DND-41 (cell line): ENCODE data around the gene PPA2.

ENCODE experiments used
- ATAC-seq: fragments of 200-7000 bp; cut with Tn5 transposase; 3 replicates; pipeline ENCODE4 v1.9.1; 2021; ENCODE audit warnings: low read depth; ENCODE audit not compliant: insufficient read depth
- DNase-seq: peaks from one replicate; pipeline ENCODE4 v3.0.0-alpha.2; 2020
- H2AFZ ChIP-seq: 2 replicates; pipeline ENCODE4 v1.6.0; 2012; ENCODE audit warnings: low read depth, low read length
- H3K27ac ChIP-seq: 2 replicates; pipeline ENCODE4 v1.5.1; 2012; ENCODE audit warnings: low read length, inconsistent platforms
- H3K27me3 ChIP-seq: fragments of 200-600 bp; sonication (generic); 2 replicates; pipeline ENCODE4 v1.6.0; 2012; ENCODE audit warnings: low read length, mild to moderate bottlenecking, inconsistent platforms; ENCODE audit not compliant: insufficient read depth, poor library complexity
- H3K36me3 ChIP-seq: 2 replicates; pipeline ENCODE4 v1.5.1; 2012; ENCODE audit warnings: low read length, inconsistent platforms; ENCODE audit not compliant: insufficient read depth
- H3K4me1 ChIP-seq: 2 replicates; pipeline ENCODE4 v1.5.1; 2012; ENCODE audit warnings: mild to moderate bottlenecking, low read length; ENCODE audit not compliant: insufficient read depth
- H3K4me2 ChIP-seq: 2 replicates; pipeline ENCODE4 v1.6.0; 2012; ENCODE audit warnings: mild to moderate bottlenecking, moderate library complexity, low read length, inconsistent platforms; ENCODE audit not compliant: insufficient read depth
- H3K4me3 ChIP-seq, 2 experiments: fragments of 200-600 bp in 1 of 2; shearing (Covaris generic) in 1 of 2; 2 replicates each; pipeline ENCODE4 v1.5.1; 2012 to 2016; ENCODE audit warnings: inconsistent platforms in 2 of 2, low read length in 2 of 2, mild to moderate bottlenecking in 2 of 2, low read depth in 1 of 2, moderate library complexity in 1 of 2
- H3K79me2 ChIP-seq: 2 replicates; pipeline ENCODE4 v1.6.0; 2012; ENCODE audit warnings: low read length, inconsistent platforms; ENCODE audit not compliant: insufficient read depth
- H3K9ac ChIP-seq: 2 replicates; pipeline ENCODE4 v1.6.0; 2012; ENCODE audit warnings: low read depth, mild to moderate bottlenecking, inconsistent platforms, low read length, moderate library complexity
- H3K9me3 ChIP-seq: 2 replicates; pipeline ENCODE4 v1.5.1; 2012; ENCODE audit warnings: low read length, moderate library complexity, mild to moderate bottlenecking, inconsistent platforms; ENCODE audit not compliant: insufficient read depth, severe bottlenecking
- H4K20me1 ChIP-seq: 2 replicates; pipeline ENCODE4 v1.6.0; 2012; ENCODE audit warnings: low read length; ENCODE audit not compliant: insufficient read depth
- CTCF ChIP-seq: IDR thresholded peaks from 2 replicates; pipeline ENCODE4 v1.5.1; 2012; ENCODE audit warnings: borderline replicate concordance, low read length, moderate library complexity, mild to moderate bottlenecking; ENCODE audit not compliant: poor library complexity, severe bottlenecking; ENCODE audit errors: extremely low read depth
- EZH2 ChIP-seq: IDR thresholded peaks from 3 replicates; pipeline ENCODE4 v1.6.1; 2012; ENCODE audit warnings: borderline replicate concordance, low read depth, mild to moderate bottlenecking, moderate library complexity, low read length, inconsistent platforms; ENCODE audit not compliant: severe bottlenecking

The PPA2 gene

GRCh38 chr4:105455182-105455581, 18.7 kb downstream of the PPA2 start:
- ATAC-seq (no peak), DNase-seq (no peak)
- H3K27ac ChIP-seq = no peak overlapping the region
- no peak overlapping the region for H3K4me3 ChIP-seq
- no peaks in the 10 kb centered on the region for H4K20me1 ChIP-seq
- H3K36me3 ChIP-seq = peaks cover 12% of the 10 kb centered on the region; the same call in 1 of the 2 replicates
- H3K9me3 ChIP-seq = no peaks in the 10 kb centered on the region
- H3K9ac ChIP-seq = no peak overlapping the region
- TF ChIP-seq CTCF (no peak), EZH2 (no peak)
- peaks cover 16% of the 10 kb centered on the region; the same call in 1 of the 2 replicates for H3K79me2 ChIP-seq
- H2AFZ ChIP-seq = no peak overlapping the region
- H3K4me1 ChIP-seq = no peaks in the 10 kb centered on the region
- no peaks in the 10 kb centered on the region for H3K27me3 ChIP-seq
- H3K4me2 ChIP-seq = no peak overlapping the region

GRCh38 chr4:105453550-105454205, 20.2 kb downstream of the PPA2 start:
- peaks cover 13% of the 10 kb centered on the region; the same call in 1 of the 2 replicates for H3K79me2 ChIP-seq
- ATAC-seq (no peak), DNase-seq (no peak)
- no peaks in the 10 kb centered on the region for H3K9me3 ChIP-seq
- no peaks in the 10 kb centered on the region for H3K27me3 ChIP-seq
- TF ChIP-seq EZH2 (no peak), CTCF (no peak)
- H3K4me3 ChIP-seq = no peak overlapping the region
- no peak overlapping the region for H3K4me2 ChIP-seq
- no peaks in the 10 kb centered on the region for H4K20me1 ChIP-seq
- no peak overlapping the region for H2AFZ ChIP-seq
- H3K36me3 ChIP-seq = peaks cover 12% of the 10 kb centered on the region; the same call in 1 of the 2 replicates
- no peak overlapping the region for H3K27ac ChIP-seq
- no peak overlapping the region for H3K9ac ChIP-seq
- H3K4me1 ChIP-seq = no peaks in the 10 kb centered on the region

- Histone ChIP-seq H4K20me1 (no peaks in the 10 kb centered on the region), H2AFZ (no peak overlapping the region), H3K4me1 (no peaks in the 10 kb centered on the region), H3K9me3 (no peaks in the 10 kb centered on the region), H3K4me3 (no peak overlapping the region), H3K36me3 (peaks cover 21% of the 10 kb centered on the region; the same call in 1 of the 2 replicates), H3K9ac (no peak overlapping the region), H3K4me2 (no peak overlapping the region), H3K79me2 (no peaks in the 10 kb centered on the region), H3K27ac (no peak overlapping the region), H3K27me3 (no peaks in the 10 kb centered on the region)
- ATAC-seq (no peak), DNase-seq (no peak)
- TF ChIP-seq CTCF (no peak), EZH2 (no peak)
Observed at GRCh38 chr4:105451346-105451745, 22.5 kb downstream of the PPA2 start.

- DNase-seq = no peak
- Histone ChIP-seq H2AFZ (no peak overlapping the region), H3K4me3 (no peak overlapping the region), H3K27ac (no peak overlapping the region), H4K20me1 (no peaks in the 10 kb centered on the region), H3K4me1 (no peaks in the 10 kb centered on the region), H3K79me2 (no peaks in the 10 kb centered on the region), H3K4me2 (no peak overlapping the region), H3K36me3 (peaks cover 62% of the 10 kb centered on the region), H3K9ac (no peak overlapping the region), H3K27me3 (no peaks in the 10 kb centered on the region), H3K9me3 (no peaks in the 10 kb centered on the region)
- no peak for ATAC-seq
- TF ChIP-seq CTCF (no peak), EZH2 (no peak)
Observed at GRCh38 chr4:105440890-105441289, 33.0 kb downstream of the PPA2 start.
